Measurements from ENCODE around the gene ETV4.

DNA sequence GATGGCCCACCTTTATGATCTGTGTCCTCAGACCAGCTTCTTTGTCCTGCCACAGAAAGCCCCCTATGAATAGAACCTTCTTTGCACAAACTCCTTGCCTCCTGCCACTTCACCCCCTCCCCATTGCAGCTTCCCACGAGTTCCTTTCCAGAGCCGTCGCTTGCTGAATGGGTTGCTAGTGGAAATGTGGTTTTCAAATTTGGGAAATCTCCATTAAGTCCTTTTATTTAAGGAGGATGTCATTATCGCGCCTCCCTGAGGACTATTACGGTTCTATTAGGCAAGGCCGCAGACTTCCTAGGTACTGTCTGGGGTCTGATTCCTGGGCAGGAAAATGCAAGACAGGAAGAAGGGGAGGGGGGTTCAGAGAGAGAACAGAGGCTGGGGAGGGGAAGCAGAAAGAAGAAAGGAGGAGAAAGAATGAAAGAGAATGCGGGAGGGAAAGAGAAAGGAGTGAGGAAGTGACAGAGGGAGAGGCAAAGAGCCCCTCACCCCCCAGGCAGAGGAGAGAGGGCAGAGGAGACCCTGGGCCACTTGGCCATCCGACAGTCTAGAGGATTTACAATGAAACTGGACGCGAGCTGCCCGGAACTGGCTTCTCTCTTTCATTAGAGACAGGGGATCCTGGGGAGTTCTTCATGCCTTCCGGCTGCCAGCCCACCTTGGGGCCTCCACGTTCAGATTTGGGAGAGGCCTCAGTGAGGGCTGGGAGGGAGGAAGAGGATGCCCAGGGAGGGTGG is 31.7 kb upstream of the ETV4 start:
- TF ChIP-seq, protein P1, sequence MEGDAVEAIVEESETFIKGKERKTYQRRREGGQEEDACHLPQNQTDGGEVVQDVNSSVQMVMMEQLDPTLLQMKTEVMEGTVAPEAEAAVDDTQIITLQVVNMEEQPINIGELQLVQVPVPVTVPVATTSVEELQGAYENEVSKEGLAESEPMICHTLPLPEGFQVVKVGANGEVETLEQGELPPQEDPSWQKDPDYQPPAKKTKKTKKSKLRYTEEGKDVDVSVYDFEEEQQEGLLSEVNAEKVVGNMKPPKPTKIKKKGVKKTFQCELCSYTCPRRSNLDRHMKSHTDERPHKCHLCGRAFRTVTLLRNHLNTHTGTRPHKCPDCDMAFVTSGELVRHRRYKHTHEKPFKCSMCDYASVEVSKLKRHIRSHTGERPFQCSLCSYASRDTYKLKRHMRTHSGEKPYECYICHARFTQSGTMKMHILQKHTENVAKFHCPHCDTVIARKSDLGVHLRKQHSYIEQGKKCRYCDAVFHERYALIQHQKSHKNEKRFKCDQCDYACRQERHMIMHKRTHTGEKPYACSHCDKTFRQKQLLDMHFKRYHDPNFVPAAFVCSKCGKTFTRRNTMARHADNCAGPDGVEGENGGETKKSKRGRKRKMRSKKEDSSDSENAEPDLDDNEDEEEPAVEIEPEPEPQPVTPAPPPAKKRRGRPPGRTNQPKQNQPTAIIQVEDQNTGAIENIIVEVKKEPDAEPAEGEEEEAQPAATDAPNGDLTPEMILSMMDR (IDR thresholded peaks at IDR 0.05): no peak
- no peak for TF ChIP-seq POLR2A (IDR thresholded peaks at IDR 0.05)
